GM21390 (cell line): ENCODE results near the gene GJA3.

ENCODE experiments used
- ATAC-seq: cut with Tn5 transposase; IDR thresholded peaks from one replicate; pipeline ENCODE4 v1.9.1; 2021; ENCODE audit not compliant: unreplicated experiment

Gene GJA3

GRCh38 chr13:20151016-20151415 is 9.8 kb downstream of the GJA3 start:
- no peak for ATAC-seq

- no peak for ATAC-seq
These were observed 10.3 kb downstream of the GJA3 start for GRCh38 chr13:20150561-20150960.

GRCh38 chr13:20149762-20150161 is 11.1 kb downstream of the GJA3 start:
- ATAC-seq: no peak

- no peak for ATAC-seq
These were observed 12.2 kb downstream of the GJA3 start for GRCh38 chr13:20148501-20149183.

- no peak for ATAC-seq
These were observed 14.5 kb downstream of the GJA3 start for GRCh38 chr13:20146381-20146780.

GRCh38 chr13:20145521-20145920 is 15.3 kb downstream of the GJA3 start:
- no peak for ATAC-seq

GRCh38 chr13:20144141-20144850 is 16.6 kb downstream of the GJA3 start:
- ATAC-seq: no peak

GRCh38 chr13:20142927-20143480 is 17.8 kb downstream of the GJA3 start:
- no peak for ATAC-seq

GRCh38 chr13:20142023-20142926 is 18.6 kb downstream of the GJA3 start:
- ATAC-seq: no peak

GRCh38 chr13:20141238-20142022 is 19.4 kb downstream of the GJA3 start:
- ATAC-seq: no peak

GRCh38 chr13:20140487-20140886 is 20.4 kb downstream of the GJA3 start:
- ATAC-seq: no peak

GRCh38 chr13:20137875-20138274 is 23.0 kb downstream of the GJA3 start:
- ATAC-seq: no peak

GRCh38 chr13:20136781-20137703 is 23.8 kb downstream of the GJA3 start:
- ATAC-seq: no peak

- no peak for ATAC-seq
These were observed 26.1 kb downstream of the GJA3 start for GRCh38 chr13:20134732-20135131.

GRCh38 chr13:20132052-20132634 is 28.7 kb downstream of the GJA3 start:
- ATAC-seq: no peak

- no peak for ATAC-seq
These were observed 29.6 kb downstream of the GJA3 start for GRCh38 chr13:20131057-20131832.

GRCh38 chr13:20130652-20131051 is 30.2 kb downstream of the GJA3 start:
- ATAC-seq: no peak

- no peak for ATAC-seq
These were observed 30.8 kb downstream of the GJA3 start for GRCh38 chr13:20130012-20130411.
